BLaER1 treated with 17β-estradiol and CSF1 and Interleukin-3, amounts not matched to agents 10 nM and 100 nM (cell line): ENCODE results near the gene TRIM61.
"Not testable (repeated sequence)": the region's sequence is repeated elsewhere in the genome, so short reads cannot be mapped to it uniquely, and the experiment has no call there.

Experiments used
- H3K27ac ChIP-seq, 11 experiments: shearing (Covaris generic); formaldehyde crosslinking; 2 replicates each; pipeline ENCODE4 v1.8.1; 2022
- H3K27me3 ChIP-seq, 11 experiments: shearing (Covaris generic); formaldehyde crosslinking; 2 replicates each; pipeline ENCODE4 v1.8.1; 2022
- H3K36me3 ChIP-seq, 11 experiments: shearing (Covaris generic); formaldehyde crosslinking; 2 replicates each; pipeline ENCODE4 v1.8.1; 2022
- H3K4me1 ChIP-seq, 10 experiments: shearing (Covaris generic); formaldehyde crosslinking; 2 replicates each; pipeline ENCODE4 v1.8.1; 2022
- H3K4me2 ChIP-seq, 11 experiments: shearing (Covaris generic); formaldehyde crosslinking; 2 replicates each; pipeline ENCODE4 v1.8.1; 2022
- H3K4me3 ChIP-seq, 10 experiments: shearing (Covaris generic); formaldehyde crosslinking; 2 replicates each; pipeline ENCODE4 v1.8.1; 2022
- H3K9ac ChIP-seq, 11 experiments: shearing (Covaris generic); formaldehyde crosslinking; 2 replicates each; pipeline ENCODE4 v1.8.1; 2022
- H3K9me3 ChIP-seq, 11 experiments: shearing (Covaris generic); formaldehyde crosslinking; replicated peaks in 1 of 11; 2 replicates each; pipeline ENCODE4 v1.8.1; 2022
- H4K20me1 ChIP-seq, 11 experiments: shearing (Covaris generic); formaldehyde crosslinking; 2 replicates each; pipeline ENCODE4 v1.8.1; 2022
- Cebpa-rat ChIP-seq, 11 experiments: shearing (Covaris generic); IDR thresholded peaks; 2 replicates each; pipeline ENCODE4 v1.8.1; 2022

TRIM61 gene

GRCh38 chr4:164959896-164960295 lies 17.6 kb downstream of the TRIM61 start:
- Histone ChIP-seq H4K20me1 (no peaks in the 10 kb centered on the region), H3K9ac (no peak overlapping the region), H3K4me1 (no peaks in the 10 kb centered on the region), H3K36me3 (no peaks in the 10 kb centered on the region), H3K4me2 (no peak overlapping the region), H3K27me3 (no peaks in the 10 kb centered on the region), H3K4me3 (no peak overlapping the region), H3K27ac (no peak overlapping the region), H3K9me3 (peaks cover 0 to 8% (median 0%) of the 10 kb centered on the region in 11 experiments; a peak in 3 of 22 replicates)
- no peak for TF ChIP-seq Cebpa-rat (IDR thresholded peaks at IDR 0.05)

- not testable (repeated sequence) for H3K27ac ChIP-seq, H4K20me1 ChIP-seq, H3K9me3 ChIP-seq, H3K36me3 ChIP-seq, H3K27me3 ChIP-seq, H3K9ac ChIP-seq, H3K4me2 ChIP-seq, H3K4me1 ChIP-seq, H3K4me3 ChIP-seq
Observed at GRCh38 chr4:164959421-164959820, 18.0 kb downstream of the TRIM61 start.

GRCh38 chr4:164956766-164957643 lies 20.5 kb downstream of the TRIM61 start:
- Histone ChIP-seq H3K9me3 (peaks cover 0 to 8% (median 0%) of the 10 kb centered on the region in 11 experiments; a peak in 3 of 22 replicates), H3K27me3 (no peaks in the 10 kb centered on the region), H3K4me3 (no peak overlapping the region), H3K4me2 (no peak overlapping the region), H3K36me3 (no peaks in the 10 kb centered on the region), H3K4me1 (no peaks in the 10 kb centered on the region), H4K20me1 (no peaks in the 10 kb centered on the region), H3K27ac (no peak overlapping the region), H3K9ac (no peak overlapping the region)
- no peak for TF ChIP-seq Cebpa-rat (IDR thresholded peaks at IDR 0.05)

- no peak overlapping the region for H3K27ac ChIP-seq
- H3K36me3 ChIP-seq, result no peaks in the 10 kb centered on the region
- H3K9ac ChIP-seq, result no peak overlapping the region
- TF ChIP-seq Cebpa-rat (IDR thresholded peaks at IDR 0.05), result no peak
- H3K4me3 ChIP-seq, result no peak overlapping the region
- no peaks in the 10 kb centered on the region for H3K4me1 ChIP-seq
- H3K27me3 ChIP-seq, result no peaks in the 10 kb centered on the region
- peaks cover 0 to 8% (median 0%) of the 10 kb centered on the region in 11 experiments; a peak in 3 of 22 replicates for H3K9me3 ChIP-seq
- no peak overlapping the region for H3K4me2 ChIP-seq
- H4K20me1 ChIP-seq, result no peaks in the 10 kb centered on the region
Observed at GRCh38 chr4:164955107-164955805, 22.2 kb downstream of the TRIM61 start.

- H3K9ac ChIP-seq, result no peak overlapping the region
- no peak overlapping the region for H3K4me2 ChIP-seq
- H3K4me3 ChIP-seq, result no peak overlapping the region
- no peaks in the 10 kb centered on the region for H4K20me1 ChIP-seq
- H3K4me1 ChIP-seq, result peaks cover 0 to 6% (median 0%) of the 10 kb centered on the region in 10 experiments; a peak in 2 of 20 replicates
- no peak for TF ChIP-seq Cebpa-rat (IDR thresholded peaks at IDR 0.05)
- no peak overlapping the region for H3K27ac ChIP-seq
- H3K9me3 ChIP-seq, result peaks cover 0 to 8% (median 0%) of the 10 kb centered on the region in 11 experiments; a peak in 3 of 22 replicates
- no peaks in the 10 kb centered on the region for H3K27me3 ChIP-seq
- H3K36me3 ChIP-seq, result no peaks in the 10 kb centered on the region
Observed at GRCh38 chr4:164952551-164952950, 24.9 kb downstream of the TRIM61 start.

GRCh38 chr4:164949448-164950143 lies 27.9 kb downstream of the TRIM61 start:
- Histone ChIP-seq H4K20me1 (no peaks in the 10 kb centered on the region), H3K36me3 (no peaks in the 10 kb centered on the region), H3K4me1 (peaks cover 0 to 6% (median 0%) of the 10 kb centered on the region in 10 experiments; a peak in 2 of 20 replicates), H3K4me2 (no peak overlapping the region), H3K9me3 (no peaks in the 10 kb centered on the region), H3K27ac (no peak overlapping the region), H3K4me3 (no peak overlapping the region), H3K27me3 (no peaks in the 10 kb centered on the region), H3K9ac (no peak overlapping the region)
- TF ChIP-seq Cebpa-rat (IDR thresholded peaks at IDR 0.05), result no peak

GRCh38 chr4:164948975-164949374 lies 28.5 kb downstream of the TRIM61 start:
- Histone ChIP-seq H3K36me3 (no peaks in the 10 kb centered on the region), H3K27me3 (no peaks in the 10 kb centered on the region), H3K4me3 (no peak overlapping the region), H3K9ac (no peak overlapping the region), H3K27ac (no peak overlapping the region), H3K4me1 (peaks cover 0 to 6% (median 0%) of the 10 kb centered on the region in 10 experiments; a peak in 2 of 20 replicates), H4K20me1 (no peaks in the 10 kb centered on the region), H3K9me3 (no peaks in the 10 kb centered on the region), H3K4me2 (no peak overlapping the region)
- TF ChIP-seq Cebpa-rat (IDR thresholded peaks at IDR 0.05), result no peak

- H3K9me3 ChIP-seq, H3K9ac ChIP-seq, H3K4me1 ChIP-seq, H3K27me3 ChIP-seq, H4K20me1 ChIP-seq, H3K36me3 ChIP-seq, H3K4me3 ChIP-seq, H3K27ac ChIP-seq: not testable (repeated sequence)
- H3K4me2 ChIP-seq, result peak overlapping the region in 2 of 11 experiments; percentile 19 to 39; a peak in 2 of 22 replicates
Observed at GRCh38 chr4:164948006-164948405, 29.5 kb downstream of the TRIM61 start.

GRCh38 chr4:164946810-164947209 lies 30.6 kb downstream of the TRIM61 start:
- H4K20me1 ChIP-seq, result no peaks in the 10 kb centered on the region
- TF ChIP-seq Cebpa-rat (IDR thresholded peaks at IDR 0.05), result no peak

More at GRCh38 chr4:164946810-164947209, 30.6 kb downstream of the TRIM61 start:
- peaks cover 0 to 6% (median 0%) of the 10 kb centered on the region in 10 experiments; a peak in 2 of 20 replicates for H3K4me1 ChIP-seq
- H3K4me2 ChIP-seq, result no peak overlapping the region
- H3K4me3 ChIP-seq, result no peak overlapping the region
- H3K9ac ChIP-seq, result no peak overlapping the region
- H3K36me3 ChIP-seq, result no peaks in the 10 kb centered on the region
- no peak overlapping the region for H3K27ac ChIP-seq
- no peaks in the 10 kb centered on the region for H3K27me3 ChIP-seq
- peaks cover 0 to 9% (median 0%) of the 10 kb centered on the region in 11 experiments; a peak in 6 of 22 replicates for H3K9me3 ChIP-seq
